HepG2 (cell line): ENCODE data around the gene MNT. TPM values are rescaled to one million over a fixed set of nuclear protein-coding genes. Genes with fewer than 3 reads are reported as not detected.

Experiments used
- DMTF1 ChIP-seq: sonication (generic); formaldehyde crosslinking; IDR thresholded peaks from 2 replicates; pipeline ENCODE4 v1.4.0; 2020; ENCODE audit warnings: mild to moderate bottlenecking, missing genetic modification reagents
- E2F1 ChIP-seq: sonication (generic); formaldehyde crosslinking; IDR thresholded peaks from 2 replicates; pipeline ENCODE4 v1.5.0; 2020; ENCODE audit warnings: missing genetic modification reagents
- ELF4 ChIP-seq: sonication (generic); formaldehyde crosslinking; IDR thresholded peaks from 2 replicates; pipeline ENCODE4 v1.5.0; 2020; ENCODE audit warnings: missing genetic modification reagents, mild to moderate bottlenecking, moderate library complexity, borderline replicate concordance
- ESRRA ChIP-seq: sonication (generic); formaldehyde crosslinking; IDR thresholded peaks from 2 replicates; pipeline ENCODE4 v1.5.1; 2020; ENCODE audit warnings: mild to moderate bottlenecking, low read depth, missing genetic modification reagents
- GFI1 ChIP-seq: sonication (generic); formaldehyde crosslinking; IDR thresholded peaks from 2 replicates; pipeline ENCODE4 v1.5.0; 2020; ENCODE audit warnings: missing genetic modification reagents, mild to moderate bottlenecking, borderline replicate concordance
- HDAC1 ChIP-seq: sonication (generic); formaldehyde crosslinking; IDR thresholded peaks from 2 replicates; pipeline ENCODE4 v1.5.1; 2020; ENCODE audit warnings: mild to moderate bottlenecking, missing genetic modification reagents
- HIC2 ChIP-seq: sonication (generic); formaldehyde crosslinking; IDR thresholded peaks from 2 replicates; pipeline ENCODE4 v1.9.0; 2022; ENCODE audit warnings: low read depth, missing genetic modification reagents
- IKZF1 ChIP-seq: fragments of 450-650 bp; IDR thresholded peaks from 2 replicates; pipeline ENCODE4 v1.7.1; 2016
- NPAS2 ChIP-seq: sonication (generic); formaldehyde crosslinking; IDR thresholded peaks from 2 replicates; pipeline ENCODE4 v1.8.0; 2022; ENCODE audit warnings: mild to moderate bottlenecking, missing genetic modification reagents, borderline replicate concordance
- PRMT3 ChIP-seq: sonication (generic); formaldehyde crosslinking; IDR thresholded peaks from 2 replicates; pipeline ENCODE4 v1.8.1; 2022; ENCODE audit warnings: low read depth, mild to moderate bottlenecking, moderate library complexity, missing genetic modification reagents, borderline replicate concordance
- SMAD1 ChIP-seq: sonication (generic); formaldehyde crosslinking; IDR thresholded peaks from 2 replicates; pipeline ENCODE4 v1.4.0; 2020; ENCODE audit warnings: missing genetic modification reagents, low read depth, mild to moderate bottlenecking, borderline replicate concordance
- SMARCE1 ChIP-seq: fragments of 450-650 bp; IDR thresholded peaks from 2 replicates; pipeline ENCODE4 v1.6.1; 2017; ENCODE audit warnings: borderline replicate concordance
- SRSF1 ChIP-seq: fragments of 200-400 bp; formaldehyde crosslinking; optimal IDR thresholded peaks from 2 replicates; pipeline ENCODE3; 2017; ENCODE audit warnings: mild to moderate bottlenecking, low read depth, low read length, moderate library complexity
- ZNF10 ChIP-seq: sonication (generic); formaldehyde crosslinking; IDR thresholded peaks from 2 replicates; pipeline ENCODE4 v1.4.0; 2020; ENCODE audit warnings: mild to moderate bottlenecking, low read depth, missing genetic modification reagents, borderline replicate concordance
- ZNF230 ChIP-seq: sonication (generic); formaldehyde crosslinking; IDR thresholded peaks from 2 replicates; pipeline ENCODE4 v1.4.0; 2020; ENCODE audit warnings: mild to moderate bottlenecking, missing genetic modification reagents
- ZNF3 ChIP-seq: IDR thresholded peaks from 2 replicates; pipeline ENCODE4 v1.7.0; 2017; ENCODE audit warnings: inconsistent platforms
- ZNF33B ChIP-seq: sonication (generic); formaldehyde crosslinking; IDR thresholded peaks from 2 replicates; pipeline ENCODE4 v1.5.1; 2020; ENCODE audit warnings: mild to moderate bottlenecking, missing genetic modification reagents
- ZNF547 ChIP-seq: sonication (generic); formaldehyde crosslinking; IDR thresholded peaks from 2 replicates; pipeline ENCODE4 v1.5.1; 2020; ENCODE audit warnings: mild to moderate bottlenecking, missing genetic modification reagents
- ZNF567 ChIP-seq: sonication (generic); formaldehyde crosslinking; IDR thresholded peaks from 2 replicates; pipeline ENCODE4 v1.8.1; 2023; ENCODE audit warnings: mild to moderate bottlenecking, missing genetic modification reagents, borderline replicate concordance
- ZNF619 ChIP-seq: sonication (generic); formaldehyde crosslinking; IDR thresholded peaks from 2 replicates; pipeline ENCODE4 v1.4.0; 2020; ENCODE audit warnings: mild to moderate bottlenecking, missing genetic modification reagents
- ZNF782 ChIP-seq: sonication (generic); formaldehyde crosslinking; IDR thresholded peaks from 2 replicates; pipeline ENCODE4 v1.4.0; 2020; ENCODE audit warnings: missing genetic modification reagents, mild to moderate bottlenecking, borderline replicate concordance
- ZNF850 ChIP-seq: sonication (generic); formaldehyde crosslinking; conservative IDR thresholded peaks from 2 replicates; pipeline ENCODE4 v1.9.0; 2021; ENCODE audit warnings: mild to moderate bottlenecking, missing genetic modification reagents
- polyA plus RNA-seq, 8 experiments: library from polyadenylated mRNA; depleted of rRNA in 3 of 8; stranded (reverse) in 7 of 8; unstranded in 1 of 8; fragments of >200 nt; fragmentation: Illumina TruSeq in 4 of 8; extraction: Trizol in 4 of 8; gene quantifications; 2 replicates each; pipeline versions ENCODE4 v1.2.1 to v1.2.3, GENCODE V29; 2011 to 2016; ENCODE audit warnings: low read depth in 4 of 8, missing spikeins in 1 of 8, mixed read lengths in 1 of 8; ENCODE audit not compliant: insufficient read depth in 1 of 8
- total RNA-seq, 5 experiments: library from RNA; depleted of rRNA; stranded (reverse); fragments of >200 nt; fragmentation: Illumina TruSeq; extraction: Trizol; gene quantifications; 2 replicates each; pipeline ENCODE4 v1.2.3, GENCODE V29; 2016; ENCODE audit warnings: low read depth in 1 of 5
- TF ChIP-seq, protein P1 (sequence below): IDR thresholded peaks from 2 replicates; pipeline ENCODE4 v1.6.1; 2016; ENCODE audit warnings: mild to moderate bottlenecking

MNT gene
- total and polyA plus RNA-seq, 2 of the 13 experiments (the other 11 are each of a cell fraction or from before 2014, with no cell fraction given) = 2.1 to 3.5 TPM

DNA sequence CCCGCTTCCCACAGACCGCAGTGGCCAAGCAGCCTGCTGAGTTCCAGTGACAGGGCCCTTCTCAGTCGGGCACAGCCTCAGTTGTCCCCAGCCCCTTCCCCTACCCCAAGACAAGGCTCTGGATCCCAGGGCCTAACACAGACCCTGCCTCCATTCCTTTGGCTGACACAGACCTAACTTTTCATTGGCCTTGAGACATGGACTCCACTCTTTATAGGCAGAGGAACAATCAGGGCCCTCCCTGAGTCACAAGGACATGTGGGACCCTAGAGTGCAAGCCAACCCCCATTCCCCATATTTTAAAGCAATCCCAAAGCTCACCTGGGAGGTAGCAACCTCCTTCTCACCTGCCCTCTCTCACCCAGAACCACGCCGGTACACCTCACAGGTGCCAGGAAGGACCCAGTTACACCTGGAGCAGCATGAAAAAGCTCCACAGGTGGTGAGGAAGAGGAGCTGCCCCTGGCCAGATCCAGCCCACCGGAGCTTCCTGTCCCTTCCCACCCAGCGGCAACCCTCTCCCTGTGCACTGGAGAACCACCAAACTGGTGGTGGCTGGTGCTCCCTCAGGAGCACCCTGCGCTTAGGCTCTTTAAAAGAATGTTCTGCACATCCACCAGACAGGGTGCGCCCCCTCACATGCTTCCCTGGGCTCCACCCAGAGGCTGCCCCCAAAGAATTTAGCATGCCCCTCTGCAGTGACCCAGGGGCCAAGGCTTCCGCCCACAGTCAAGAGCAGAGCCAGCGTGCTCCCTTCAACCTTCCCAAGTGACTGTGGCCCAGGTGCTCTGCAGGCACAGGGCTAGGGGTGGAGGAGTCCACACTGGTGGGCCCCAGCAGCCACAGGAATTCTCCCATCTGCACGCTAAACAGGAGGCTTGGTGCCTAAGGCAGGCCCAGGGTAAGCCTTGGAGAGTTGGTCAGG lies 3.4 kb downstream of the MNT start (continued):
- TF ChIP-seq, protein P1, sequence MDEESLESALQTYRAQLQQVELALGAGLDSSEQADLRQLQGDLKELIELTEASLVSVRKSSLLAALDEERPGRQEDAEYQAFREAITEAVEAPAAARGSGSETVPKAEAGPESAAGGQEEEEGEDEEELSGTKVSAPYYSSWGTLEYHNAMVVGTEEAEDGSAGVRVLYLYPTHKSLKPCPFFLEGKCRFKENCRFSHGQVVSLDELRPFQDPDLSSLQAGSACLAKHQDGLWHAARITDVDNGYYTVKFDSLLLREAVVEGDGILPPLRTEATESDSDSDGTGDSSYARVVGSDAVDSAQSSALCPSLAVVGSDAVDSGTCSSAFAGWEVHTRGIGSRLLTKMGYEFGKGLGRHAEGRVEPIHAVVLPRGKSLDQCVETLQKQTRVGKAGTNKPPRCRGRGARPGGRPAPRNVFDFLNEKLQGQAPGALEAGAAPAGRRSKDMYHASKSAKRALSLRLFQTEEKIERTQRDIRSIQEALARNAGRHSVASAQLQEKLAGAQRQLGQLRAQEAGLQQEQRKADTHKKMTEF (CRISPR knock-in tag) = no peak
- TF ChIP-seq E2F1 (CRISPR knock-in tag) (no peak), ZNF3 (CRISPR knock-in tag) (0 out of 2 replicates have a peak, but pooled peaks have one; percentile 7), IKZF1 (no peak), ZNF567 (CRISPR knock-in tag) (no peak), SMAD1 (no peak), SRSF1 (peak; percentile 18), HDAC1 (CRISPR knock-in tag) (no peak), NPAS2 (CRISPR knock-in tag) (no peak), ZNF230 (no peak), PRMT3 (no peak), ELF4 (CRISPR knock-in tag) (no peak), ZNF33B (CRISPR knock-in tag) (no peak), HIC2 (CRISPR knock-in tag) (no peak), SMARCE1 (no peak), DMTF1 (CRISPR knock-in tag) (no peak), ZNF547 (CRISPR knock-in tag) (0 out of 2 replicates have a peak, but pooled peaks have one; percentile 19), GFI1 (CRISPR knock-in tag) (no peak), ESRRA (CRISPR knock-in tag) (no peak), ZNF850 (CRISPR knock-in tag) (no peak), ZNF619 (CRISPR knock-in tag) (no peak), ZNF10 (CRISPR knock-in tag) (no peak), ZNF782 (CRISPR knock-in tag) (no peak)
